ENCODE data around the gene ASPHD2.

GRCh38 chr22:26466196-26466595 is 37.1 kb downstream of the ASPHD2 start:
- TF ChIP-seq GABPA (IDR thresholded peaks at IDR 0.05; ENCODE audit: low read depth) (no peak), REST (IDR thresholded peaks at IDR 0.05; ENCODE audit: insufficient replicate concordance, low read depth) (no peak), SPI1 (IDR thresholded peaks at IDR 0.05; ENCODE audit: borderline replicate concordance, low read depth) (no peak), POLR2AphosphoS5 (IDR thresholded peaks at IDR 0.05; ENCODE audit: low read depth) (no peak)
- TF ChIP-seq, protein P1, sequence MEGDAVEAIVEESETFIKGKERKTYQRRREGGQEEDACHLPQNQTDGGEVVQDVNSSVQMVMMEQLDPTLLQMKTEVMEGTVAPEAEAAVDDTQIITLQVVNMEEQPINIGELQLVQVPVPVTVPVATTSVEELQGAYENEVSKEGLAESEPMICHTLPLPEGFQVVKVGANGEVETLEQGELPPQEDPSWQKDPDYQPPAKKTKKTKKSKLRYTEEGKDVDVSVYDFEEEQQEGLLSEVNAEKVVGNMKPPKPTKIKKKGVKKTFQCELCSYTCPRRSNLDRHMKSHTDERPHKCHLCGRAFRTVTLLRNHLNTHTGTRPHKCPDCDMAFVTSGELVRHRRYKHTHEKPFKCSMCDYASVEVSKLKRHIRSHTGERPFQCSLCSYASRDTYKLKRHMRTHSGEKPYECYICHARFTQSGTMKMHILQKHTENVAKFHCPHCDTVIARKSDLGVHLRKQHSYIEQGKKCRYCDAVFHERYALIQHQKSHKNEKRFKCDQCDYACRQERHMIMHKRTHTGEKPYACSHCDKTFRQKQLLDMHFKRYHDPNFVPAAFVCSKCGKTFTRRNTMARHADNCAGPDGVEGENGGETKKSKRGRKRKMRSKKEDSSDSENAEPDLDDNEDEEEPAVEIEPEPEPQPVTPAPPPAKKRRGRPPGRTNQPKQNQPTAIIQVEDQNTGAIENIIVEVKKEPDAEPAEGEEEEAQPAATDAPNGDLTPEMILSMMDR (IDR thresholded peaks at IDR 0.05; ENCODE audit: insufficient read depth, low read length): no peak
